Renal cortical epithelial cell (primary cell): ENCODE results near the gene MALRD1. TPM values are rescaled to one million over a fixed set of nuclear protein-coding genes. Genes with fewer than 3 reads are reported as not detected.
A peak's percentile ranks its signal among the peaks of the same experiment; 100 is the strongest.

Experiments used
- DNase-seq: peaks from one replicate; pipeline ENCODE4 v3.0.0-alpha.2; 2011; ENCODE audit warnings: low read depth
- total RNA-seq: library from RNA; depleted of rRNA; stranded (reverse); fragments of >200 nt; gene quantifications from 2 replicates; pipeline ENCODE4 v1.2.3, GENCODE V29; 2014

MALRD1 gene
- total RNA-seq, 1 donor from 2014 or later, result 0.35 TPM

- DNase-seq, result no peak
These were observed 528.8 kb downstream of the MALRD1 start for GRCh38 chr10:19577381-19577780.

GRCh38 chr10:19577807-19578206, 529.2 kb downstream of the MALRD1 start:
- no peak for DNase-seq

DNA sequence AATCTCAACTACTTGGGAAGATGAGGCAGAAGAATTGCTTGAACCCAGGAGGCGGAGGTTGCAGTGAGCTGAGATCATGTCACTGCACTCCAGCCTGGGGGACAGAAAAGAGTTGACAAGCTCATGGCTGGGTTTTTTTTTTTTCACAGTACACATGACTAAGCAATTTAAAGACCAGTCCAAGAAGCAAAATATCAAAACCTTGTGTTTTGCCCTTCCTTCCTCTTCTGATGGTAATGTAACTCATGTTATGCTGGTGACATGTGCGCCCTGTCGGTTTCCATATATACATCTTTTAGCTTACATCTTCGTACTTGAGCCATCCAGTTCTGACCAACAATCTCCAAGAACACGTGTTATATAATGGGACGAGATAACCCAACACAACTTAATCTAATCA, 530.0 kb downstream of the MALRD1 start:
- DNase-seq, result no peak

DNA sequence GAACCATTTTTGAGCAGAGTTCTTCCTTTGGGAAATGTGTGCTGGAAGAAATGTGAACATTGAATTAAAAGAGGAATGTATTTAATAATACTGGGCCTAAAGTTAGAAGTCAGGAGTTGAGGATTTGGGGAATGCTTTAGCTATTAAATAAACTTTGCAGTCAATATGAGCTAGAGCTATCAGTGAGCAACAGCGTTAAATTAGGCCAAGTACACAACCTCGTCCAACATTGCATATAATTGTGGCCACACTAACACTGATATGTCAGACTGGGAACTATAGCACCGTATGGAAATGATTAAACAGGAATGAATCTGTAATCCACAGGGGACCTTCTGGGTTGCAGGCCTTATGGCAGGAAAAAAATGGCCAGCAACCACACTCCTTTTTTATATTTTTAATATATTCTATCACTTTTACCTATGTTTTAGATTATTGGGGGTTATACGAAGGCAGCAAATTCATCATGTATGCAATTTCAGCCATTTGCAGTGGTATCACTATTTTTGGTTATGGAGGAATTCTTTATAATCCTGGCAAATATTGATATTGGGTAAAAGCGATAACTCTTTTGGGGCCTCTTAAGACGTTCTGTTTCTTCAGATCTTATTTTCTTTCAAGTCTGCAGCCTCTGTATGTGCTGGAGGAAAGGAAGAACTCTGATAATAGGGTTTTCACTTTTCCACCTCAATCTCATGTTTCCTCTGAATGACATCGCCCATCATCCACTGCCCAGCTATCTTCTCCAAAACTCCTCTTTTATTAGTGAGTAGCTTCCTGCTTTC, 531.4 kb downstream of the MALRD1 start:
- DNase-seq, result no peak

DNA sequence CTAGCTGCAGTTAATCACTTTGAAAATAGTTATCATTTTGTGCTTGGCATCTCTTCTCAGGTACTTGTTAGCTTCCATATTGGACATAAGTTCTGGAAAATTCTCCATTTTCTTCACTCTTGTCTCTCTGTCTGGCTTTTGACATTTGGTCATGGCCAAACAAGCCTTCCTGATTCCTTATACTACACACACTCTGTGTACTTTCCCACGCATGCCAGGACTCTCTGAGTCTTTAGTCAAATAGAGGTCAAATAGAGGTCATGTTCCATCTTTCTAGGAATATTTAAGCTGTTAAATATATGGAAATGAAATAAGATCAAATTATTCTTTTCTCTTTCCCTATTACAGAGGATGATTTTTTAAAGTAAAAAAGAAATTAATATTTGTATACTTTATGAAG, 532.1 kb downstream of the MALRD1 start:
- no peak for DNase-seq

- DNase-seq, result peak; percentile 15
These were observed 540.0 kb downstream of the MALRD1 start for GRCh38 chr10:19588608-19589007.

GRCh38 chr10:19592276-19592675, 543.7 kb downstream of the MALRD1 start:
- peak; percentile 78 for DNase-seq

DNA sequence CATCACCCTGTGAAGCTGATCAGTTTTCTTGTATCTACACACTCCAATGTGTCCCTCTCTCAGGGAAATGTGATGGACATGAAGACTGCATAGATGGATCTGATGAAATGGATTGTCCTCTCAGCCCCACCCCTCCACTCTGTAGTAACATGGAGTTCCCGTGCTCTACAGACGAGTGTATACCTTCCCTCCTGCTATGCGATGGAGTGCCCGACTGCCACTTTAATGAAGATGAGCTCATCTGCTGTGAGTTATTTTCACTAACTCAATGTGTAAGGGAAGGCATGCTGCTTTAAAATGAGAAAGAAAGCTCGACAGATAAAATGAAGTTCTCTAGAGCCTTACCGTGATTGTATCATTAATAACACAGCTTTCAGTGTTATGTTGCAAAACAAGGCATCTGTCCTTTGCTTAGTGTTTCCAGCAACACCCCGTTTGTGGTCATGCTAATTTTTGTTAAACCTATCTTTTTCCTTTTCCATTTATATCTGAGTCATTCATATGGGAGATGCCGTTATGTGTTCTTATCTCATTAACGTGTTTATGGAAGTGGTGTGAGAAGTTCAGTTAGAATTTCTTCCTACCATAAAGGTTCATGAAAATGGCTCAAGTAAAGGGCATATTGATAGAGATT, 546.7 kb downstream of the MALRD1 start:
- DNase-seq, result no peak

DNA sequence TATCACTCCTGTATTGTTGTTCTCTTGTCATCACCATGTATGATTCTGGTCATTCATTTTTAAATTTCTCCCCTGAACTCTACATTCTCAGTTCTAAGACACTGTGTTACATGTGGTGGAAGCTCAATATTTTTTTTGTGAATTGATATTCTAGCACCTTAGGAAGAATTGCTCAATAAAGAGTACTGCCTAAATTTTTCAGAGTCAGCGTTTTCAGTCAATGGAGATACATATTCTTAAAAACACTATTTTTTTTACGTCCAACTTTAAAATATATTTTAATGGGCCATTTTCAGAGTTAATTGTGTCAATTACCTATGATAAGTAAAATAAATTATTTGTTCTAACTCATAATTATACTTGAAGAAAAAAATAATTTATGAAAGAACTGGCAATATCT, 557.2 kb downstream of the MALRD1 start:
- no peak for DNase-seq

DNA sequence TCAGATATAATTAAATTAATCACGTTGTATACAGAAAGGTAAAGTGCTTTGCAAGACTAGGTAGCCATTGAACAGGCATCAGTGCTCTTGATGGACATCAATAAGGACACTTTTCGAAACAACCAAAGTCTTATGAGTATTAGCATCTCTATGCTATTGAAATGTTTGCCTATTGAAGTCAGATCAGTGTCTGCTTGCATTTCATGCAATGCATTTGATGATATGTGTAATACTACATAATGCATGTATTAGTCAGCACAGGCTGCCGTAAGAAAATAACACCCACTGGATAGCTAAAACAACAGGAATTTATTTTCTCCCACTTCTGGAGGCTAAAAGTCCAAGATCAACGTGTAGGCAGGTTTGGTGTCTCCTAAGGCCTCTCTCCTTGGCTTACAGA, 558.4 kb downstream of the MALRD1 start:
- no peak for DNase-seq

- no peak for DNase-seq
These were observed 563.2 kb downstream of the MALRD1 start for GRCh38 chr10:19611775-19612174.

DNA sequence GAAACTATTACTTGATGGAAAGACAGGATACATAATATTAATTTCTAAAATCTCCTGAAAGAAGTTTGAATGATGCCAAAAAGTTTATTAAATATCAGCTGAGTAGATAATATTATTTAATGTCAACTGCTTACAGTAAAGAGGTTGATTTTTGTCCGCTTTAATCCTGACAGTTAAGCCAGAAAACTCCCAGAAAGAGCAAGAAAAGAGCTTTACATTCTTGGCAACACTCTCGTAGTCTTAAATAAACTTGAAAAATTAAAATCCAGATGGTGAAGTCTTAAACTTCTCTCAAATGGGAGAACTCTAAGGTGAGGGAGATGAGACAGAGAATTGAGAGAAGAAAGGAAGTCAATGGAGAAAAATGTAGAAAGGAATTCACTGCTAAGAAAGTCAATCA, 568.4 kb downstream of the MALRD1 start:
- DNase-seq, result no peak

DNA sequence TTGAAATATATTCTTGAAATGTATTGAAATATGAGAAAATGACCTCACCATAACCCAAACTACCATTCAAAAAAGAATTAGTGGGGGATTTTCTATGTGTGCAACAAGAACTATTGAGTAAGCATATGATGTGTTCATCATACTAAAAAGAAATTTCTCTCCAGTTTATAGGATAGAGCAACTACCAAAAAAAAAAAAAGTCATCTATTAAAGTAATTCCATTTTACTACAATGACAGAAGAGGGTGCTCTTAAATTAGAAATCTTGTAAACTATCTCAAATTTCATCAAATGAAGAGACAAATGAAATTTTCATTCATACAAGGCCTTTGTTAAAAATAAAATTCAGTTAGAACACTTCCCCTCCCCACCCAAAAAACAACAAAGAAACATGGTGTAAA, 572.2 kb downstream of the MALRD1 start:
- DNase-seq, result no peak

- no peak for DNase-seq
These were observed 574.7 kb downstream of the MALRD1 start for GRCh38 chr10:19623321-19623720.

DNA sequence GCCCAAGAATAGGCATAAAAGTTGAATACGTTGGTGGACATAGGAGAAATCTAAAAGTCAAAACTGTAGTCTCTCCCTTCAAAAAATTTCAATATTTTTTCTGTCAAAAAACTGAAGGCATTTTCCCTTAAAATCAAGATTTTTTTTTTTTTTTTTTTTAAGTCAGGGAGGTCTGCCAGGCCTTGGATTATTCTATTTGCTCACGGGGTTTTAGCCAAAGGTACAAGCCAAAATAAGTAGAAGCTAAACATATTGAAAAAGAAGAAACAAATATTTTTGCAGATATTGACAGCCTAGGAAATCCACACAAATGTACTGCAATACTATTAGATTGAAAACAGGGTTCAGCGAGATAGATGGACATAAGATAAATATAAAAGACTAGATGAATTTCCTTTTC, 577.6 kb downstream of the MALRD1 start:
- DNase-seq, result no peak

- peak; percentile 2 for DNase-seq
These were observed 580.4 kb downstream of the MALRD1 start for GRCh38 chr10:19628767-19629560.

DNA sequence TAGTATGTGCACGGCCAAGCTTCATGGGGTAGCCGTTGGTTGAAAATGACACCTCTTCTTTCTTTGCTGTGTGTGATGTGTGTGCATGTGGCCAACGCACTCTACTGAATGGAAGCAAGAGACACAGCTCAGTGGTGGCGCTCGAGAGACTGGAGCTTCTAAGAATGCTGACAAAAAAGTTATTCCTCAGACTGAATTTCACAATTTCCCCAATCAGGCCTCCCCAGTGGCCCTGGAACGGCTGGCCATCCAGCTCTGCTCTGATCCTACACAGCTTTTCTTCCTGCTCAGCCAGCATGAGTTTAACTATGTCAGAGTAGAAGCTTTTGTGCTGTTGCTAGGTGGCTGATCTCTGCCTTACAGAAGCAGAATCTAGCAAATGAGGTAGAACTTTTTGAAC, 581.0 kb downstream of the MALRD1 start:
- DNase-seq, result peak; percentile 9

DNA sequence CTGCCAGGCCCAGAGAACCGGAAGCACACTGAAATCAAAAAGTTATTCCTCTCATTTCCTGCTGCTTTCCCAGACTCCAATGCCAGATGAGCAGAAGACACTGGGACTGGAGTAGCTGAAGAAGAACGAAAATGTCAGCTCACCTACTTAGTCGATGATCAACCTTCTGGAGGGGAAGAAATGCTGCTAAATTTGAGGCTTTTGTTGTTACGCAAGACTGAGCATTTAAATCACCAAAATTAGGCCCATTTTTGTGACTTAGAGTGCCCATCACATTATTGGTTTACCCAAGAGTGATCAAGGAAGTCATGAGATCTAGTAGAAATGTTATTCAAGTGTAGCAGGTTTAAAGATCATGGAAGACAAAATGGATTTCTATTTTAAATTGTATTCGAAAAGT, 585.6 kb downstream of the MALRD1 start:
- no peak for DNase-seq

- DNase-seq, result peak; percentile 80
These were observed 589.7 kb downstream of the MALRD1 start for GRCh38 chr10:19638182-19638895.

DNA sequence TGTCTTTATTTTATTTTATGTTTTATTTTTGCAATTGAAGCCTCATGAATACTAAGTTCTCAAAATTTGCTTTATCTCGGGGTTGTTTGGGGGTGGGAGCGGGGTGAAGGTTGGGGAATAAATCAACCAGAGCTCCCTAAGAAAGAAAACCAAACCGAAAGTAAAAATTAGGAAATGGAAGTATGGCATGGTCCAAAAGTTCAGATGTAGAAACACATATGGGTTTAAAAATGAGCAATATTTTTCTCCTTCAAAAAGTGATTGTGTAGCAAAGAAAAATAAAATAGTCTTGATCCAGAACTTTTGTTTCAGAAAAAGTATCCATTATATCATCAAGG, 590.3 kb downstream of the MALRD1 start:
- no peak for DNase-seq

- no peak for DNase-seq
These were observed 592.1 kb downstream of the MALRD1 start for GRCh38 chr10:19640566-19641263.

GRCh38 chr10:19651549-19651948, 602.9 kb downstream of the MALRD1 start:
- peak; percentile 53 for DNase-seq
